HL-60 (cell line): ENCODE data around the gene FRZB.

Experiments used
- DNase-seq, 2 experiments: peaks; one replicate each; pipeline ENCODE4 v3.0.0-alpha.2; 2010 to 2020; ENCODE audit warnings: low read depth in 1 of 2, low spot score in 1 of 2
- H3K27ac ChIP-seq: fragments of 250-450 bp; sonication (Bioruptor Pico); replicated peaks from 2 replicates; pipeline ENCODE4 v1.5.1; 2020; ENCODE audit warnings: mild to moderate bottlenecking, moderate library complexity
- H3K27me3 ChIP-seq: fragments of 250-450 bp; sonication (Bioruptor Pico); 2 replicates; pipeline ENCODE4 v1.5.1; 2021; ENCODE audit warnings: mild to moderate bottlenecking, moderate library complexity; ENCODE audit not compliant: insufficient read depth, poor library complexity, severe bottlenecking
- H3K4me3 ChIP-seq: replicated peaks from 2 replicates; pipeline ENCODE4 v1.5.1; 2011; ENCODE audit warnings: mild to moderate bottlenecking, control low read depth, low read length; ENCODE audit not compliant: insufficient read depth
- CTCF ChIP-seq: IDR thresholded peaks from one replicate; pipeline ENCODE4 v1.5.1; 2011; ENCODE audit warnings: low read length, control low read depth, inconsistent platforms; ENCODE audit not compliant: insufficient read depth
- GABPA ChIP-seq: IDR thresholded peaks from 2 replicates; pipeline ENCODE4 v1.6.1; 2012; ENCODE audit warnings: low read depth
- POLR2AphosphoS5 ChIP-seq: IDR thresholded peaks from 2 replicates; pipeline ENCODE4 v1.6.1; 2012; ENCODE audit warnings: low read depth
- REST ChIP-seq: IDR thresholded peaks from 2 replicates; pipeline ENCODE4 v1.6.1; 2012; ENCODE audit warnings: low read depth; ENCODE audit not compliant: insufficient replicate concordance
- SPI1 ChIP-seq: IDR thresholded peaks from 2 replicates; pipeline ENCODE4 v1.6.1; 2012; ENCODE audit warnings: low read depth, mild to moderate bottlenecking, borderline replicate concordance

FRZB gene

GRCh38 chr2:182898718-182899117 is 32.3 kb upstream of the FRZB start:
- Histone ChIP-seq H3K27ac (no peak overlapping the region), H3K27me3 (no peaks in the 10 kb centered on the region), H3K4me3 (no peak overlapping the region)
- no peak for DNase-seq
- TF ChIP-seq POLR2AphosphoS5 (no peak), REST (no peak), GABPA (no peak), CTCF (no peak), SPI1 (no peak)

GRCh38 chr2:182897137-182897536 is 30.7 kb upstream of the FRZB start:
- no peak for DNase-seq
- H3K27ac ChIP-seq = no peak overlapping the region
- H3K4me3 ChIP-seq = no peak overlapping the region
- no peak for TF ChIP-seq POLR2AphosphoS5
- no peak for TF ChIP-seq CTCF
- TF ChIP-seq SPI1 = no peak
- TF ChIP-seq REST = no peak
- no peak for TF ChIP-seq GABPA
- no peaks in the 10 kb centered on the region for H3K27me3 ChIP-seq

- DNase-seq = no peak
- no peaks in the 10 kb centered on the region for H3K27me3 ChIP-seq
- no peak overlapping the region for H3K27ac ChIP-seq
- no peak overlapping the region for H3K4me3 ChIP-seq
- TF ChIP-seq CTCF (no peak), SPI1 (no peak), POLR2AphosphoS5 (no peak), REST (no peak), GABPA (no peak)
Observed at GRCh38 chr2:182895798-182896197, 29.4 kb upstream of the FRZB start.
